Ishikawa (cell line): ENCODE data around the gene SLCO2B1.

Experiments
- CREB1 ChIP-seq: IDR thresholded peaks from 2 replicates; pipeline ENCODE4 v1.6.1; 2012; ENCODE audit warnings: low read depth
- EP300 ChIP-seq: IDR thresholded peaks from 2 replicates; pipeline ENCODE4 v1.6.1; 2012; ENCODE audit warnings: borderline replicate concordance

DNA sequence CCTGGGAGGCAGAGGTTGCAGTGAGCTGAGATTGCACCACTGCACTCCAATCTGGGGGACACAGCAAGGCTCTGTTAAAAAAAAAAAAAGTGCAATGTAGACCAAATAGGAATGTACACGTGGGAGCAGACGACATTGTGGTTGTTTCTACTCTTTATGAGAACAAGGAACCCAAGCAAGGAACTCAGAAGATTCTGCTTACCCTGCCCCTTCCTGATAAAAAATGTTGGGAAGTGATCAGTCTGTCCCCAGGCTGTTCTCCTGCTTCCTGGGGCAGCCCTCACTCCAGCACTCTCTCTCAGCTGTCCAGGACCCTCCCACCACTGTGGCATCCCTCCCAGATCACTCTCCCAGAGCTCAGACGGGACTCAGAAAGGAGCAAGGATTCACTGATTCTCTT, 31.8 kb downstream of the SLCO2B1 start:
- TF ChIP-seq EP300 (no peak), CREB1 (no peak)
